Progenitor cell of endocrine pancreas (in vitro differentiated cells): ENCODE measurements around the gene IL16. TPM values are rescaled to one million over a fixed set of nuclear protein-coding genes. Genes with fewer than 3 reads are reported as not detected.

Experiments used
- DNase-seq: peaks from one replicate; pipeline ENCODE4 v3.0.0; 2021; ENCODE audit warnings: low spot score; ENCODE audit not compliant: unreplicated experiment
- H3K27ac Mint-ChIP-seq: 2 replicates; pipeline ENCODE4 v1.8.0; 2021; ENCODE audit warnings: mild to moderate bottlenecking, moderate library complexity, mixed read lengths
- H3K27me3 Mint-ChIP-seq: 2 replicates; pipeline ENCODE4 v1.8.0; 2021; ENCODE audit warnings: mixed read lengths
- H3K36me3 Mint-ChIP-seq: 2 replicates; pipeline ENCODE4 v1.8.0; 2022; ENCODE audit warnings: mixed read lengths; ENCODE audit not compliant: insufficient read depth
- H3K4me1 Mint-ChIP-seq: 2 replicates; pipeline ENCODE4 v1.8.0; 2021; ENCODE audit warnings: low read depth, mixed read lengths
- H3K4me3 Mint-ChIP-seq: 2 replicates; pipeline ENCODE4 v1.8.0; 2021; ENCODE audit warnings: low read depth, mild to moderate bottlenecking, moderate library complexity, mixed read lengths
- H3K9me3 Mint-ChIP-seq: 2 replicates; pipeline ENCODE4 v1.8.0; 2021; ENCODE audit warnings: low read depth, mixed read lengths
- CTCF ChIP-seq: fragments of 200-600 bp; sonication (generic); IDR thresholded peaks from one replicate; pipeline ENCODE4 v1.5.0; 2021; ENCODE audit warnings: antibody characterized with exemption, mild to moderate bottlenecking; ENCODE audit not compliant: unreplicated experiment
- total RNA-seq: library from RNA; stranded (reverse); gene quantifications from 2 replicates; pipeline ENCODE4 v1.2.1, GENCODE V29; 2021

The IL16 gene
- total RNA-seq, 1 donor from 2014 or later: 0.38 TPM

- Mint-ChIP-seq H3K4me3 (peak overlapping the region; percentile 11), H3K27me3 (peaks cover 34% of the 10 kb centered on the region)
Observed at GRCh38 chr15:81265256-81265943, 68.7 kb downstream of the IL16 start.

DNA sequence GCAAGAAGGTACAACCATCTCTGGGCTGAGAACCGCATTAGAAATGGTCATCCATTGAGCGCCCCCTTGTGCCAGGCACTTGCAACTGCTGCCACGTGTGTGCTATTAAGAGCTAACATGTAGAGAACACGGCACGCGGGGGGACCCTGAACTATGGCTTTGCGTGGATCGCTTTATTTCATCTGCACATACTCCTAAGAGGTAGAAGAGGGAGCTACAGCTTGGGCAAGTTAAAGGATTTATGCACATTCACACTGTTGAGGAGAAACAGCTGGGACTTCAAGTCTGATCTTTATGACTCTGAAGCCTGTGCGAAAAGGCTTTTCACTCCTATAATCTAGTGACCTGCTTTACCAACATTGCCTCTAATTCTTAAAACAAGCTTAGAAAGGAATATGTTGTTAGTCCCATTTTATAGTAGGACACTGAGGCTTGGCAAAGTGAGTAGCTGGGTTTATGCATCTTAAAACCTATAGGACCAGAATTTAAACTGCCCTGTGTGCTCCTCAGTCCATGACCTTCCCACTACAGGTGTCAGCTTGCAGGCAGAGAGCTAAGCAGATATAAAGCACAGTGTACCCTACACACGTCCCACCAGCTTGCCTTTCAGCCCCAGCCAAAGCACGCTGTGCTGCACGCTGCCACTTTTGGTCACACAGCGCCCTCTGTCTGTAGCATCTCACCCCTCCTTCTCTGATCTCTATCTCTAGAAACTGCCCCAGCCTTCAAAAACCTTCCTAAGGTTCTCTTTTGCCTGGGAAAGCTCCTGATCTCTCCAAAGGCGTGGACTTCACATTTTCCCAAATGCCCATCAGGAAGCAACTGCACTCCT, 69.5 kb downstream of the IL16 start:
- Mint-ChIP-seq H3K9me3 (no peaks in the 10 kb centered on the region), H3K27ac (no peak overlapping the region), H3K4me1 (peaks cover 3% of the 10 kb centered on the region), H3K36me3 (no peaks in the 10 kb centered on the region), H3K27me3 (peaks cover 34% of the 10 kb centered on the region), H3K4me3 (peak overlapping the region; percentile 49)
- DNase-seq: peak; percentile 72
- TF ChIP-seq CTCF: peak; percentile 79

More at GRCh38 chr15:81265256-81265943, 68.7 kb downstream of the IL16 start:
- Mint-ChIP-seq H3K4me1 (peaks cover 3% of the 10 kb centered on the region), H3K36me3 (no peaks in the 10 kb centered on the region), H3K9me3 (no peaks in the 10 kb centered on the region), H3K27ac (no peak overlapping the region)
- no peak for TF ChIP-seq CTCF
- DNase-seq: no peak

DNA sequence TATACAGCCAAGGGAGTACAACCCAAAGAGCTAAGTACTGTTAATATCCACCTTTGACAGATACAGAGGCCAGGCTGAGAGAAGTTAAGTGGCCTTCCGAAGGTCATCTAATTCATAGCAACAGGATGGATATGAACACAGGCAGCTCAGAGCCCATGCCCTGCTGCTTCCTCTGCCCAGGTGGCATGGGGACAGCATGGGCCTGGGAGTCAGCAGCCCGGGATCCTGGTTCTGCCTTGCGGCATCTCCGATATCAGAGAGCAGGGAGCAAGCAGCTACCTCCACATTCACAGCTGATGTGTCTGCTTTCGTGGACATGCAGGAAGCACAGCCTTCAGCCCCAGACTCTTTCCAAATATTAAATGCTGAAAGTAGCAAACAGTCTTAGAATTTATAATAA, 71.7 kb downstream of the IL16 start:
- H3K4me3 Mint-ChIP-seq: no peak overlapping the region

GRCh38 chr15:81268881-81269601, 72.4 kb downstream of the IL16 start:
- peaks cover 31% of the 10 kb centered on the region for H3K27me3 Mint-ChIP-seq
- H3K27ac Mint-ChIP-seq: no peak overlapping the region
- peaks cover 3% of the 10 kb centered on the region for H3K4me1 Mint-ChIP-seq
- H3K4me3 Mint-ChIP-seq: no peak overlapping the region
- no peak for TF ChIP-seq CTCF
- no peaks in the 10 kb centered on the region for H3K9me3 Mint-ChIP-seq
- no peaks in the 10 kb centered on the region for H3K36me3 Mint-ChIP-seq
- no peak for DNase-seq

More for the DNA sequence above, 71.7 kb downstream of the IL16 start:
- DNase-seq: no peak
- H3K27ac Mint-ChIP-seq: no peak overlapping the region
- no peak for TF ChIP-seq CTCF
- no peaks in the 10 kb centered on the region for H3K9me3 Mint-ChIP-seq
- peaks cover 3% of the 10 kb centered on the region for H3K4me1 Mint-ChIP-seq
- peaks cover 36% of the 10 kb centered on the region for H3K27me3 Mint-ChIP-seq
- no peaks in the 10 kb centered on the region for H3K36me3 Mint-ChIP-seq

- Mint-ChIP-seq H3K4me3 (no peak overlapping the region), H3K4me1 (peaks cover 6% of the 10 kb centered on the region), H3K27ac (no peak overlapping the region), H3K36me3 (no peaks in the 10 kb centered on the region), H3K9me3 (no peaks in the 10 kb centered on the region), H3K27me3 (peaks cover 22% of the 10 kb centered on the region)
- DNase-seq: no peak
- TF ChIP-seq CTCF: no peak
Observed at GRCh38 chr15:81270188-81270587, 73.5 kb downstream of the IL16 start.
